ENCODE results near the gene ANP32A.

DNA sequence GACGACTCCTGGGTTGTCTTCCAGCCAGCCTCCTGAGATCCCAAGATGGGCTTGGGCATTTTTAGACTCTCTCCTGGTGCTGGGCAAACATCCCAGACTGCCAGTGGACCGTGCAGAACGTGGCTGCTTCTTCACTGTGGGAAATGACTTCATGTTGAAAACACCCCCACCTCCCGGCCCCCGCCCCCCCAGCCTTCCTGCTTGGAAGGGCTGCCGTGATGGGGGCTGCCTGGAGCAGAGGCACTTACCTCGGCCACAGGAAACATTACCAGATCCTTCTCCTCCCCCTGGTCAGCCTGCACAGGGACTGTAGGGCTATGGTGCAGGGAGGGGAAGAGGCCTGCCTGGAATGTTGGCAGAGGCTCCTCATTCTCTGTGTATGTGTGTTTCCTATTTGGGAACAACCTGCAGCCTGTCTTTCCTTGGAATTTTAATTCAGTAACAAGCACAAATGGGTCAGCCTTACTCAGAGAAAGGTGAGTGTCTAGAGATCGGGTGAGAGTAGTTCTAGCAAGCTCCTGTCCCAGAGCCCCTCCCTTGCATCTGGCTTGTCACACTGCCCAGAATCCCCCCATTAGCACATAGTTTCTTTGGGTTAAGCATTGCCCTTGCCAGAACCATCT, 90.8 kb downstream of the ANP32A start:
- no peak for TF ChIP-seq CTCF (IDR thresholded peaks at IDR 0.05 in 2 of 3, conservative IDR thresholded peaks at IDR 0.05 in 1 of 3; ENCODE audit: borderline replicate concordance in 1 of 3, insufficient read depth in 1 of 3, low read depth in 2 of 3, low read length in 2 of 3)
- no peak for TF ChIP-seq POLR2A (IDR thresholded peaks at IDR 0.05; ENCODE audit: borderline replicate concordance, extremely low read depth, insufficient read depth, insufficient read length)
